NT2/D1 (cell line): Measurements from ENCODE around the gene RBBP8NL.

ENCODE experiments used
- DNase-seq: peaks from one replicate; pipeline ENCODE4 v3.0.0-alpha.2; 2011; ENCODE audit warnings: low read depth, low spot score
- H3K27me3 ChIP-seq: 2 replicates; pipeline ENCODE4 v1.6.0; 2011; ENCODE audit warnings: mild to moderate bottlenecking; ENCODE audit not compliant: insufficient read length, insufficient read depth
- H3K36me3 ChIP-seq: 2 replicates; pipeline ENCODE4 v1.6.1; 2011; ENCODE audit warnings: mild to moderate bottlenecking, low read length, mixed read lengths; ENCODE audit not compliant: insufficient read depth, insufficient read length
- H3K4me1 ChIP-seq: 2 replicates; pipeline ENCODE4 v1.5.1; 2011; ENCODE audit not compliant: insufficient read depth, insufficient read length
- H3K4me3 ChIP-seq: 2 replicates; pipeline ENCODE4 v1.5.1; 2011; ENCODE audit warnings: low read depth; ENCODE audit not compliant: insufficient read length
- H3K9ac ChIP-seq: 2 replicates; pipeline ENCODE4 v1.6.0; 2011; ENCODE audit warnings: low read depth; ENCODE audit not compliant: insufficient read length
- H3K9me3 ChIP-seq: 2 replicates; pipeline ENCODE4 v1.5.1; 2011; ENCODE audit warnings: mild to moderate bottlenecking, low read length; ENCODE audit not compliant: insufficient read depth
- SUZ12 ChIP-seq: IDR thresholded peaks from 2 replicates; pipeline ENCODE4 v1.6.1; 2011; ENCODE audit not compliant: insufficient read length, insufficient read depth; ENCODE audit errors: extremely low read depth
- YY1 ChIP-seq: IDR thresholded peaks from 2 replicates; pipeline ENCODE4 v1.6.1; 2011; ENCODE audit not compliant: insufficient read length, insufficient read depth
- ZNF274 ChIP-seq: IDR thresholded peaks from 2 replicates; pipeline ENCODE4 v1.6.1; 2011; ENCODE audit warnings: mild to moderate bottlenecking, low read depth, low read length

RBBP8NL gene

GRCh38 chr20:62437496-62437895 lies 10.2 kb upstream of the RBBP8NL start:
- DNase-seq: no peak
- TF ChIP-seq ZNF274: no peak
- no peak for TF ChIP-seq YY1
- TF ChIP-seq SUZ12: no peak
- Histone ChIP-seq H3K27me3 (peaks cover 11% of the 10 kb centered on the region), H3K4me1 (peaks cover 8% of the 10 kb centered on the region), H3K36me3 (no peaks in the 10 kb centered on the region), H3K9me3 (no peaks in the 10 kb centered on the region), H3K9ac (no peak overlapping the region), H3K4me3 (no peak overlapping the region)

- H3K27me3 ChIP-seq: peaks cover 11% of the 10 kb centered on the region
- TF ChIP-seq SUZ12 (no peak), ZNF274 (no peak), YY1 (no peak)
Measured at GRCh38 chr20:62436692-62437091, 9.4 kb upstream of the RBBP8NL start.

DNA sequence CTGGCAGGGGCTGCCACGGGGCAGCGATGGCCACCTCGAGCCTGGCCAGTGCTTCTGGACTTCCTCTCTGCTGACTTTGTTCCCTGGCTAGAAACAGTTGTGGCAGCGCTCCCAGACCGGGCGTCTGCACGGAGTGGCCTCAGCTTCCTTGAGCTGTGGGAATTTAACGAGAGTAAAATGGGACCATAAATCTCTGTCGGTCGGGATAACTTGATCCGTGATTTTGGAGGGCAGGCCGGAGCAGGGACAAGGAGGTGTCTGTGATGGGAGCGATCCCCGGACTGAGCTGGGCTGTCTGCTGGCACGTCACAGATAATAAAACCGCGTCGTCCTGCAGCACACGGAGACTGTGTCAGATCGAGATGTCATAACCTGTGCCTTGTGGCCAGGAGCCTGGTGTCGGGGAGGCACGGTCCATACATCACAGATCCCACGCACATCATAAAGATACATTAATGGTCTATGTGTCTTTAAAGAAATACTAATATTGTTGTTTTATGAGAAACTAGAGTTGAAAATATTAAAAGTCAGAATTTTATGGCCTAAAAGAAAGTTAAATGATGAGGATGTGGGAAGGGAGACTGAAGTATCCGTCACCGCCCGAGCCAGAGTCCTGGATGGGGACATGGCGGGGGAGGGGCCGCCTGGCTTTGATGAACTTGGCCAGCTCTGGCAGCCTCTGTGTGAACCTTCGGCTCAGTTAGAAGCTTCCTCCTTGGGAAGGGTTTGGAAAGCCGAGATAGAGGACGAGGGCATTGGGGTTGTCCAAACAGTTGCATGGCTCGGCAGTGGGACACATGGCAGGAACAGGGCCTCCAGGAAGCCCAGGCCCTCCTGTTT lies 6.5 kb upstream of the RBBP8NL start:
- no peaks in the 10 kb centered on the region for H3K36me3 ChIP-seq
- TF ChIP-seq SUZ12: no peak
- TF ChIP-seq YY1: no peak
- no peak for TF ChIP-seq ZNF274
- no peaks in the 10 kb centered on the region for H3K9me3 ChIP-seq
- no peak for DNase-seq
- H3K27me3 ChIP-seq: peaks cover 11% of the 10 kb centered on the region
- no peak overlapping the region for H3K9ac ChIP-seq
- peaks cover 12% of the 10 kb centered on the region for H3K4me1 ChIP-seq
- H3K4me3 ChIP-seq: no peak overlapping the region

More at GRCh38 chr20:62436692-62437091, 9.4 kb upstream of the RBBP8NL start:
- Histone ChIP-seq H3K9me3 (no peaks in the 10 kb centered on the region), H3K4me1 (peaks cover 5% of the 10 kb centered on the region), H3K36me3 (no peaks in the 10 kb centered on the region), H3K4me3 (no peak overlapping the region), H3K9ac (no peak overlapping the region)
- no peak for DNase-seq

GRCh38 chr20:62430866-62431447 lies 3.6 kb upstream of the RBBP8NL start:
- DNase-seq: no peak
- TF ChIP-seq YY1: no peak
- no peak for TF ChIP-seq ZNF274
- TF ChIP-seq SUZ12: no peak
- Histone ChIP-seq H3K27me3 (peaks cover 11% of the 10 kb centered on the region), H3K9ac (no peak overlapping the region), H3K4me1 (peaks cover 31% of the 10 kb centered on the region), H3K36me3 (no peaks in the 10 kb centered on the region), H3K9me3 (no peaks in the 10 kb centered on the region), H3K4me3 (no peak overlapping the region)

DNA sequence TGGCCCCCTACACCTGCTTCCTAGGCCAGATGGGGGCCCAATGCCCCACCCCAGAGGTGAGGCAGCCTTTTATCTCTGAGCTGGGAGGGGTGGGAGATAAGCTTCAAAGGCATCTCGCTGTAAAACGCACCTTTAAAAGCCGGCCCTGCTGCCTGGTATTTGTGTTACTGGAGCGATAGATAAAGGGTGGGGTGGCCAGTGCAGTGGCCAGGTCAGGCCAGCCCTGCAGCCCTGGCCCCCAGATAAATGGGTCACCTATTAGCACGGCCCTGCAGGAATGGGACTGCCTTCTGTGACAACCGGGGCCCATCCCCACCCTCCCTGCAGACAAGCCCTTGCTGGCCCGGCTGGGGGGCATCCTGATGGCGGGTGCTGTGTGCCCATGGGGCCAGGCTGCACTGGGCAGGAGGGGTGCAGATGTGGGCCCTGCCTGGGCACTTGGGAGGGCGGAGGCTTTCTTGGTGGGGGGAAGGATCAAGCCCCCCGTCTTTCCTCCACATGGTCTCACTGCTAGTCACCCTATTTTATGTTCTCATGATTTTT lies 3.0 kb upstream of the RBBP8NL start:
- Histone ChIP-seq H3K36me3 (no peaks in the 10 kb centered on the region), H3K4me1 (peaks cover 31% of the 10 kb centered on the region), H3K27me3 (peaks cover 9% of the 10 kb centered on the region), H3K4me3 (no peak overlapping the region), H3K9me3 (no peaks in the 10 kb centered on the region), H3K9ac (peak overlapping the region; percentile 18)
- no peak for DNase-seq
- TF ChIP-seq ZNF274 (no peak), SUZ12 (no peak), YY1 (no peak)

DNA sequence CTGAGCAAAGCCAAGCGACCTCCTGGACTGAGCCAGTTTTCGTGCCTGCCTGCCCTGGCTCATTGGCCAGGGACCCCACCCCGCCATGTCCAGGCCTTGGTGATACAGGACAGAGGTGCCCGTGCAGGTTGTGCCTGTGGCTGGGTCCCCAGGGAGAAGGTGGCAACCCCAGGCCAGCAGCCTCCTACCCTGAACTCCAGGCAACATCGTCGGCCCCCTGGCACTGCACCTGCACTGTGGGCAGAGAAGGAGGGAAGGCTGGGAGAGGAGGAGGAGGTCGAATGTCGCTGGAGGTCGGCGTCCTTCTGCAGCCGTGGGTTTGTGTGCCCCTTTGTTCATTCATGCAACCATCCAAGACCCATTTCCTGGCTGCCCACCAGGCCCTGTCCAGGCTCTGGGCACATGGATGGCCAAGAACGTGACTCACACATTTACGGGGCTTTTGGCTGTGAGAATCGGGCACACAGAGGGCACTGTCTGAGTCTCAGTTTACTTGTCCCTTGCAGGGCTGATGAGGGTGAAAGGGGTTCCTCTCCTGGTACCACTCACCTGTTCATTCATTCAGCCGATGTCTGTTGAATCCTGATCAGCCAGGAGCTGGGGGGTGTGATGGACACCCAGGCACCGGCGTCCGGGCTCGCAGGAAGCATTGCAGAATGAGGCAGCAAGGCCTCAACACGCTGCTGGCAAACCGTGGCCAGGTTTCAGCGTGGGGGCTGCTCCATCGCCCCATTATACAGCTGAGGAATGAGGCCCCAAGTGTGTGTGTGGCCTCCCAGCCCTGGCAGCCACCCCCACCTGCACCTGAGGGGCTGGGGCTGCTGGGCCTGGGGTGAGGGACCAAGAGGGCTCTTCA lies 2.3 kb upstream of the RBBP8NL start:
- peak overlapping the region; percentile 18 for H3K9ac ChIP-seq

More for the DNA sequence above, 2.3 kb upstream of the RBBP8NL start:
- no peak for TF ChIP-seq YY1
- TF ChIP-seq ZNF274: no peak
- no peak for TF ChIP-seq SUZ12
- H3K9me3 ChIP-seq: no peaks in the 10 kb centered on the region
- DNase-seq: no peak
- H3K4me3 ChIP-seq: no peak overlapping the region
- H3K4me1 ChIP-seq: peaks cover 30% of the 10 kb centered on the region
- peaks cover 4% of the 10 kb centered on the region for H3K27me3 ChIP-seq
- H3K36me3 ChIP-seq: no peaks in the 10 kb centered on the region
